ENCODE data around the gene CEMIP2. TPM values are rescaled to one million over a fixed set of nuclear protein-coding genes. Genes with fewer than 3 reads are reported as not detected.
"Not testable (repeated sequence)": the region's sequence is repeated elsewhere in the genome, so short reads cannot be mapped to it uniquely, and the experiment has no call there.

Gene CEMIP2
- total RNA-seq, 1 donor: 27.3 TPM

DNA sequence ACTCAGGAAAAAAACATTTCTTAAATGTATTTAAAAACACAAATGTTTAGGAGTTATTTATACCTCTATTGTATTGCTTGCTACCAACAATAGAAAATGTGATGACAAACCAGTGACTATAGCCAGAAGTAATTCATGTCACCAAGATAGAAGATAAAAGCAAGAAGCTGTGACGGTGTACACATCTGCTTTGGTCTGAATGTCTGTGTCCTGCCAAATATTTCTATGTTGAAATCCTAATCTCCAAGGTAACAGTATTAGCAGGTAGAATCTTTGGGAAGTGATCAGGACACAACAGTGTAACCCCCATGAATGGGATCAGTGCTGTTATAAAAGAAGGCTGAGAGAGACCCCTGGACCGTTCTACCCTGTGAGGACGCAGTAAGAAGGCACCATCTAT is 74.7 kb downstream of the CEMIP2 start:
- no peak for DNase-seq (ENCODE audit: low read depth)
- no peak overlapping the region for H3K4me3 ChIP-seq (ENCODE audit: low read depth, low read length)
- TF ChIP-seq, protein P1, sequence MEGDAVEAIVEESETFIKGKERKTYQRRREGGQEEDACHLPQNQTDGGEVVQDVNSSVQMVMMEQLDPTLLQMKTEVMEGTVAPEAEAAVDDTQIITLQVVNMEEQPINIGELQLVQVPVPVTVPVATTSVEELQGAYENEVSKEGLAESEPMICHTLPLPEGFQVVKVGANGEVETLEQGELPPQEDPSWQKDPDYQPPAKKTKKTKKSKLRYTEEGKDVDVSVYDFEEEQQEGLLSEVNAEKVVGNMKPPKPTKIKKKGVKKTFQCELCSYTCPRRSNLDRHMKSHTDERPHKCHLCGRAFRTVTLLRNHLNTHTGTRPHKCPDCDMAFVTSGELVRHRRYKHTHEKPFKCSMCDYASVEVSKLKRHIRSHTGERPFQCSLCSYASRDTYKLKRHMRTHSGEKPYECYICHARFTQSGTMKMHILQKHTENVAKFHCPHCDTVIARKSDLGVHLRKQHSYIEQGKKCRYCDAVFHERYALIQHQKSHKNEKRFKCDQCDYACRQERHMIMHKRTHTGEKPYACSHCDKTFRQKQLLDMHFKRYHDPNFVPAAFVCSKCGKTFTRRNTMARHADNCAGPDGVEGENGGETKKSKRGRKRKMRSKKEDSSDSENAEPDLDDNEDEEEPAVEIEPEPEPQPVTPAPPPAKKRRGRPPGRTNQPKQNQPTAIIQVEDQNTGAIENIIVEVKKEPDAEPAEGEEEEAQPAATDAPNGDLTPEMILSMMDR (IDR thresholded peaks at IDR 0.05; ENCODE audit: insufficient read depth, low read length): no peak

DNA sequence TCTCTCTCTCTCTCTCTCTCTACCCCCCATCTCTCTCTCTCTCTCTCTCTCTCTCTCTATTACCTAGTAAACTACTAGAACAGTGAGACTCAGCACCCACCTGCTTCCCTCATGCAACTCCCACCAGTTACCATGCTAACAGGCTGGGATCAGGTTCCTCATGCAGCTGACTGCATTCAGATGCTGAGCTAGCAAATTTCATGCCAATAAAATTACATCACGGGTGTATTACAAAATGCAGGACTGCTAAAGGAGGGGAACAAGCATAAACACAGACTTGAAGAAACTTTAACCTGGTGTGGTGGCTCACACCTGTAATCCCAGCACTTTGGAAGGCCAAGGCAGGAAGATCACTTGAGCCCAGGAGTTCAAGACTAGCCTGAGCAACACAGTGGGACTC is 76.0 kb downstream of the CEMIP2 start:
- DNase-seq (ENCODE audit: low read depth): peak; percentile 40
- TF ChIP-seq, protein P1 (IDR thresholded peaks at IDR 0.05; ENCODE audit: insufficient read depth, low read length): no peak
- no peak overlapping the region for H3K4me3 ChIP-seq (ENCODE audit: low read depth, low read length)

DNA sequence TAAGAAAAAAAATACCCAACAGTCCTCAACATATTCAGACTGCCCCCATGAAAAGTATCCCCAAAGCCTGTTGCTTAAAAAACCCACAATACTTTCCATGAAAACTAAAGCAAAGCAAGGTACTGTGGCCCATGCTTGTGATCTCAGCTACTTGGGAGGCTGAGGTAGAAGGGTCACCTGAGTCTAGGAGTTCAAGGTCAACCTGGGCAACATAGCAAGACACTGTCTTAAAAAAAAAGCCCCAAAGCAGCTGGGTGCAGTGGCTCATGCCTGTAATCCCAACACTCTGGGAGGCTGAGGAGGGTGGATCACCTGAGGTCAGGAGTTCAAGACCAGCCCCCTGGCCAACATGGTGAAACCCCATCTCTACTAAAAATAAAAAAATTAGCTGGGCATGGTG is 76.7 kb downstream of the CEMIP2 start:
- DNase-seq (ENCODE audit: low read depth); H3K4me3 ChIP-seq (ENCODE audit: low read depth, low read length): not testable (repeated sequence)

DNA sequence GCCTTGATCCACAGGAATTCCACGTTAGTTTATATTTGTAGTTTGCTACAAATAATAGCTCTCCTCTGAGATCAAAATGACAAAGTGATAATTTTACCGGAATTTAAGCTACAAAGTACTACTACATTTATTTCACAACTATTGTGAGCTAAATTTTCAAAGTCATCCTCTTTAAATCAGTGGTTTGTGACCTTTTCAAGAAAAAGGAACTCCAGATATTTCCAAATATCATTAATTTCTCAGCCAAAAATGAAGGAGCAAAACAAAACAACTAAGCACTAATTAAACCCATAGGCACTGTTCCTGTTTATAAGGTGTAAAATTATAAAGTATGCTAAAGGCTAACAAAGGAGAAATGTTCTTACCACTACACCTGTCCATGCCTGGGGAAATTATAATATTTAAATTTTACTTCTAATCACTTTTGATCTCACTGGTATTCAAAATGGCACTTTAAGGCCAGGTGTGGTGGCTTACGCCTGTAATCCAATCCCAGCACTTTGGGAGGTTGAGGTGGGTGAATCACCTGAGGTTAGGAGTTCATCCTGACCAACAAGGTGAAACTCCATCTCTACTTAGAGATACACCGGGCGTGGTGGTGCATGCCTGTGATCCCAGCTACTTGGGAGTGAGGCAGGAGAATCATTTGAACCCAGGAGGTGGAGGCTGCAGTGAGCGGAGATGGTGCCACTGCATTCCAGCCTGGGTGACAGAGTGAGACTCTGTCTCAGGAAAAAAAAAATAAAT is 77.5 kb downstream of the CEMIP2 start:
- TF ChIP-seq, protein P1 (IDR thresholded peaks at IDR 0.05; ENCODE audit: insufficient read depth, low read length): no peak
- no peak for DNase-seq (ENCODE audit: low read depth)

DNA sequence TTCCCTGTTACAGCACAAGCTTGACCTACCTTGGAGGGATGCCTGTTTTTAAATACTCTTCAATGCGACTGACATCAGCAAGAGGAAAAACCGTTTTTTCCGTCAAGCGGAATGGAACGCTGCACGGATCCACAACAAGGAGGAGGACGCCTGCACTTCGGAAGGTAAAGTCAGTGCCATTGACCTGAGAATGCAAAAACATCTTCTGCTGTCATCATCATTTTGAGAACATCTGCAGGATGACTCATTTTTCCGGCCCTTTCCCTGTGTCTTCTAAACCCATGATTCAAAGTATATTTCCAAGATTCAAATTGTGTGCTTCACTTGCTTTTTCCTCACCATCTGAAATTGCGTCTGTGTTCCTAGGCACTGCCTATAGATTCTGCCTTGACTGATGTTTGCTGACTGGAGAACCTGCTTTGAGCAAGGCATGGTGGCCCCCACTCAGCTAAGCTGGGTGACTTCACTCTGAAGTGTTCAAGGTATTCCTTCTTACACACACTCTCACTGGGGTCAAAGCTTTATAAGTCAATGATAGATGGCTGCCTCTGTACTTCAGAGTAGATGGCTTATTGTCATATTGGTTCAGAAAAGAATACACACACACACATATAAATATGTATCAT is 78.1 kb downstream of the CEMIP2 start:
- H3K4me3 ChIP-seq (ENCODE audit: low read depth, low read length): no peak overlapping the region
- TF ChIP-seq, protein P1 (IDR thresholded peaks at IDR 0.05; ENCODE audit: insufficient read depth, low read length): no peak
- no peak for DNase-seq (ENCODE audit: low read depth)

More for the DNA sequence above, 77.5 kb downstream of the CEMIP2 start:
- H3K4me3 ChIP-seq (ENCODE audit: low read depth, low read length): no peak overlapping the region

DNA sequence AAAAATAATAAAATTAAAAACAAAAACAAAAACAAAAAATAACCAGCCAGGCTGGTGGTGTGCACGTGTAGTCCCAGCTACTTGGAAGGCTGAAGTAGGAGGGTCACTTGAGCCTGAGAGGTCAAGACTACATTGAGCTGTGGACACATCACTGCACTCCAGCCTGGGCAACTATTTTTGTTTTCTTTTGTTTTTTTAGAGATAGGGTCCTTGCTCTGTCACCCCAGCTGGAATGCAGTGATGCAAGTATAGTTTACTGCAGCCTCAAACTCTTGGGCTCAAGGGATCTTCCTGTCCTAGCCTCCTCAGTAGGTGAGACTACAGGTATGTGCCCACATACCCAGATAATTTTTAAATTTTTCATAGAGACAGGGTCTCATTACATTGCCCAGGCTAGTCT is 80.6 kb downstream of the CEMIP2 start:
- no peak overlapping the region for H3K4me3 ChIP-seq (ENCODE audit: low read depth, low read length)
- TF ChIP-seq, protein P1 (IDR thresholded peaks at IDR 0.05; ENCODE audit: insufficient read depth, low read length): no peak
- no peak for DNase-seq (ENCODE audit: low read depth)

DNA sequence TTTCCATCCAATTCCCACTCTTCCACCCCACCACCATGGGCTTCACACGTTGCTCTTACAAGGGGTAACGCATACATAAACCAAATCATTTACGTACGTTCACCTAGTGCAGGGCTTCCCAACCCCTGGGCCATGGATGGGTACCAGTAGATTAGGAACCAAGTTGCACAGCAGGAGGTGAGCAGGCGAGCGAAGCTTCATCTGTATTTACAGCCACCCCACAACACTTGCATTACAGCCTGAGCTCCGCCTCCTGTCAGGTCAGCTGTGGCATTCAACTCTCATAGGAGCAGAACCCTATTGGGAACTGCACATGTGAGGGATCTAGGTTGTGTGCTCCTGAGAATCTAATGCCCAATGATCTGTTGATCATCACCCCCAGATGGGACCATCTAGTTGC is 82.3 kb downstream of the CEMIP2 start:
- TF ChIP-seq, protein P1 (IDR thresholded peaks at IDR 0.05; ENCODE audit: insufficient read depth, low read length): no peak
- no peak for DNase-seq (ENCODE audit: low read depth)
- no peak overlapping the region for H3K4me3 ChIP-seq (ENCODE audit: low read depth, low read length)
